ENCODE data around the gene IRX2. TPM values are rescaled to one million over a fixed set of nuclear protein-coding genes. Genes with fewer than 3 reads are reported as not detected.

The IRX2 gene
- total and polyA plus RNA-seq, 2 donors (not counting 3 experiments of a cell fraction or from before 2014, with no cell fraction given) = not detected

DNA sequence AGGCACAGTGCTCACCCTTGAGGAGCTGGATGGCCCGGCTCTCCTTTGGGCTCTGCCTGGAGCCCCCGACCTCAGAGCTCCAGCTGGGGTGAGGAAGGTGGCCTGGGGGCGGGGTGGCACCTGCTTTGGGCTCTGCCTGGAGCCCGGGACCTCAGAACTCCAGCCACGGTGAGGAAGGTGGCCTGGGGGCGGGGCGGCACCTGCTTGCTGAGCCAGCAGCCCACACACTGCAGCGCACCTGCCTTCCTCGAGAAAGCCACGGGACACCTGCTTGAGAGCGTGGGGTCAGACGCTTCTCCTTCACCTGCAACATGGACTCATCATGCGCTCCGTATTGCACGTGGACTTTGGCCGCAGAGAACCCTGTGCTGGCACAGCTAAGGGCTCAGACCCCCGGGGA lies 51.8 kb downstream of the IRX2 start:
- Histone ChIP-seq H4K20me1 (replicated peaks; ENCODE audit: control insufficient read depth, extremely low read depth, insufficient read depth, low read length) (no peaks in the 10 kb centered on the region), H3K9me3 (replicated peaks; ENCODE audit: control insufficient read depth, insufficient read depth, low read length) (peaks cover 7% of the 10 kb centered on the region), H3K9me1 (replicated peaks; ENCODE audit: control insufficient read depth, extremely low read depth, insufficient read depth, low read length) (no peaks in the 10 kb centered on the region), H3K27ac (ENCODE audit: insufficient read depth, low read depth, low read length) (no peak overlapping the region), H3K27me3 (ENCODE audit: control insufficient read depth in 2 of 2, insufficient read depth in 2 of 2, low read length in 2 of 2) (no peaks in the 10 kb centered on the region), H3K79me2 (ENCODE audit: control insufficient read depth, insufficient read depth, low read length) (no peaks in the 10 kb centered on the region), H3K9ac (replicated peaks; ENCODE audit: extremely low read depth, insufficient read depth, low read length) (no peak overlapping the region), H3K4me3 (replicated peaks in 1 of 3; ENCODE audit: insufficient read depth in 1 of 3, low read depth in 1 of 3, low read length in 3 of 3) (no peak overlapping the region), H2AFZ (ENCODE audit: low read depth, low read length) (no peak overlapping the region), H3K4me2 (ENCODE audit: insufficient read depth, low read length) (no peak overlapping the region), H3K36me3 (ENCODE audit: control insufficient read depth in 2 of 2, extremely low read depth in 1 of 2, insufficient read depth in 2 of 2, low read length in 2 of 2) (no peaks in the 10 kb centered on the region), H3K4me1 (ENCODE audit: control insufficient read depth, extremely low read depth, insufficient read depth, low read length) (no peaks in the 10 kb centered on the region)
- no TSS peak for BruUV-seq (replicated peaks)
- intact Hi-C loops (cut with micrococcal nuclease) (no loop called here), dilution Hi-C loops (cut with MboI; ENCODE audit: extremely low pct_ligation_motif_present, low sequenced_read_pairs) (no loop called here)
- FAIRE-seq = no peak
- POLR2A ChIA-PET = no interaction called here
- CTCF ChIA-PET = no interaction called here
- TF ChIP-seq JUN (IDR thresholded peaks at IDR 0.05; ENCODE audit: borderline replicate concordance, insufficient read depth, insufficient read length, low read depth) = no peak
- TF ChIP-seq EZH2 (IDR thresholded peaks at IDR 0.05; ENCODE audit: borderline replicate concordance, low read depth, low read length, severe bottlenecking) = no peak
- TF ChIP-seq FOS (IDR thresholded peaks at IDR 0.05; ENCODE audit: borderline replicate concordance, insufficient read depth, low read length) = no peak
- TF ChIP-seq POLR2AphosphoS5 (IDR thresholded peaks at IDR 0.05; ENCODE audit: insufficient read depth, low read depth, low read length) = no peak
- no peak for TF ChIP-seq POLR2A (IDR thresholded peaks at IDR 0.05; ENCODE audit: low read depth, low read length)
- TF ChIP-seq MYC (IDR thresholded peaks at IDR 0.05; ENCODE audit: low read depth, low read length) = no peak
- TF ChIP-seq, protein P1, sequence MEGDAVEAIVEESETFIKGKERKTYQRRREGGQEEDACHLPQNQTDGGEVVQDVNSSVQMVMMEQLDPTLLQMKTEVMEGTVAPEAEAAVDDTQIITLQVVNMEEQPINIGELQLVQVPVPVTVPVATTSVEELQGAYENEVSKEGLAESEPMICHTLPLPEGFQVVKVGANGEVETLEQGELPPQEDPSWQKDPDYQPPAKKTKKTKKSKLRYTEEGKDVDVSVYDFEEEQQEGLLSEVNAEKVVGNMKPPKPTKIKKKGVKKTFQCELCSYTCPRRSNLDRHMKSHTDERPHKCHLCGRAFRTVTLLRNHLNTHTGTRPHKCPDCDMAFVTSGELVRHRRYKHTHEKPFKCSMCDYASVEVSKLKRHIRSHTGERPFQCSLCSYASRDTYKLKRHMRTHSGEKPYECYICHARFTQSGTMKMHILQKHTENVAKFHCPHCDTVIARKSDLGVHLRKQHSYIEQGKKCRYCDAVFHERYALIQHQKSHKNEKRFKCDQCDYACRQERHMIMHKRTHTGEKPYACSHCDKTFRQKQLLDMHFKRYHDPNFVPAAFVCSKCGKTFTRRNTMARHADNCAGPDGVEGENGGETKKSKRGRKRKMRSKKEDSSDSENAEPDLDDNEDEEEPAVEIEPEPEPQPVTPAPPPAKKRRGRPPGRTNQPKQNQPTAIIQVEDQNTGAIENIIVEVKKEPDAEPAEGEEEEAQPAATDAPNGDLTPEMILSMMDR (IDR thresholded peaks at IDR 0.05; ENCODE audit: extremely low read depth in 1 of 2, insufficient read depth in 1 of 2, low read depth in 1 of 2, low read length in 2 of 2) = no peak
- no peak for TF ChIP-seq MAX (IDR thresholded peaks at IDR 0.05; ENCODE audit: insufficient read depth, insufficient read length)
- TF ChIP-seq GATA2 (IDR thresholded peaks at IDR 0.05; ENCODE audit: insufficient read depth, insufficient read length, low read depth, low read length) = no peak
- DNase-seq (ENCODE audit: low read depth, low spot score) = no peak
